Hematopoietic multipotent progenitor cell treated with erythropoietin and hydrocortisone succinate and interleukin-3 and kit ligand, for 4 days (in vitro differentiated cells): Measurements from ENCODE around the gene SNAPC1.
A peak's percentile ranks its signal among the peaks of the same experiment; 100 is the strongest.

Experiments
- DNase-seq: peaks from one replicate; pipeline ENCODE4 v3.0.0-alpha.2; 2015

Gene SNAPC1

GRCh38 chr14:61812347-61813095, 50.3 kb downstream of the SNAPC1 start, which contains the start of gene SYT16:
Gene SYT16, plus strand, starts transcription at chr14:61812703.
- peak; percentile 18 for DNase-seq

- no peak for DNase-seq
Observed at GRCh38 chr14:61813096-61813606, 50.9 kb downstream of the SNAPC1 start.

- no peak for DNase-seq
Observed at GRCh38 chr14:61822458-61822857, 60.2 kb downstream of the SNAPC1 start.

GRCh38 chr14:61832783-61833182, 70.6 kb downstream of the SNAPC1 start:
- no peak for DNase-seq

GRCh38 chr14:61836184-61836583, 74.0 kb downstream of the SNAPC1 start:
- no peak for DNase-seq

GRCh38 chr14:61836807-61837206, 74.6 kb downstream of the SNAPC1 start:
- no peak for DNase-seq

GRCh38 chr14:61837336-61838229, 75.4 kb downstream of the SNAPC1 start:
- DNase-seq = peak; percentile 86

- no peak for DNase-seq
Observed at GRCh38 chr14:61838661-61839245, 76.5 kb downstream of the SNAPC1 start.

- DNase-seq = no peak
Observed at GRCh38 chr14:61839507-61839906, 77.3 kb downstream of the SNAPC1 start.

GRCh38 chr14:61841145-61841544, 78.9 kb downstream of the SNAPC1 start:
- peak; percentile 14 for DNase-seq
